BE2C (cell line): Measurements from ENCODE around the gene MEN1.

Experiments
- DNase-seq: peaks from one replicate; pipeline ENCODE4 v3.0.0-alpha.2; 2020
- H3K27me3 ChIP-seq: fragments of 250-450 bp; sonication (Bioruptor Pico); 2 replicates; pipeline ENCODE4 v1.5.1; 2020; ENCODE audit warnings: mild to moderate bottlenecking
- H3K36me3 ChIP-seq: fragments of 250-450 bp; sonication (Bioruptor Pico); 2 replicates; pipeline ENCODE4 v1.5.1; 2020; ENCODE audit warnings: mild to moderate bottlenecking
- H3K4me1 ChIP-seq: fragments of 250-450 bp; sonication (Bioruptor Pico); 2 replicates; pipeline ENCODE4 v1.5.1; 2020
- H3K4me3 ChIP-seq: 2 replicates; pipeline ENCODE4 v1.5.1; 2011; ENCODE audit warnings: low read depth, low read length
- H3K9me3 ChIP-seq: fragments of 250-450 bp; sonication (Bioruptor Pico); 2 replicates; pipeline ENCODE4 v1.5.1; 2020
- TF ChIP-seq, protein P1 (sequence below): IDR thresholded peaks from 2 replicates; pipeline ENCODE4 v1.5.1; 2012; ENCODE audit warnings: mild to moderate bottlenecking, low read depth, low read length

The MEN1 gene

DNA sequence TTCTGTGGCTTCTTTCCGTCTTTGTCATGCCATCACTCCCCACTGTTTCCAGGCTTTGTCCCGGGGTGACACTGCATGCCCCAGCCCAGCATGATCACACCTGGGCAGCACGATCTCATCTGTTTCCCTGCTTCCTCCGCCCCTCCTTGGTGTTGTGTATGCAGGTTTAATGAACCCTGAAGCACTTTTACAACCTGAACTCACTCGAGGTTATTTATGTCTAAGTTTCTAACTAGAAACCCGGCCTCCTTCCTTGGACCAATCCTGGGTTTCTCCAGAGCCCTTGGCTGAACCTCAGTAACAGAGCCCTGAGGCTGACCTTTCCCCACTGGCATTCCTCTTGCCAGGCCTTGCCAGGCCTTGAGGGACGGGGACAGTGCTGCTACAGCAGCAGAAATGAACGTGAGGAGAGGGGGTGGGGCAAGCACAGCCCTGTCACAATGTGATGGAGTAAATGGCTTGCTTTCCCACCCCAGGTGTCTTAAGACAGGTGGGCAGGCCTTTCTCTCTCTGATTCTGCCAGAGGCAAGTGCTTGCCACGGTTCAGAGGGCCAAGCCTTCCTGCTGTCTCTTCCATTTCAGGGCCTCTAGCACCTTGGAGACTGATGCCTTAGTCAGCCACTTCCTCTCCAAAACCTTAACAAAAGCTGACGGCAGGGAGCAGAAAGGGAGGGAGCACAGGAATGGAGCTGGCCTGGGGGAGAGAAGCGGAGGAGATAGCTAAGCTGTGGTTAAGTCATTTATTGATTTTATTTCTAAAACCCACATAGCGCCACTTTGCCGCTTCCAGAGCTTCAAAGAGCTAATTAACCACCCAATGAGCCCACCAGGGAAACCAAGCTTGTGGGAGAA is 47.5 kb downstream of the MEN1 start:
- no peak for DNase-seq
- H3K4me3 ChIP-seq: no peak overlapping the region
- peaks cover 8% of the 10 kb centered on the region for H3K4me1 ChIP-seq
- H3K27me3 ChIP-seq: no peaks in the 10 kb centered on the region
- no peaks in the 10 kb centered on the region for H3K9me3 ChIP-seq
- H3K36me3 ChIP-seq: peaks cover 44% of the 10 kb centered on the region
- TF ChIP-seq, protein P1, sequence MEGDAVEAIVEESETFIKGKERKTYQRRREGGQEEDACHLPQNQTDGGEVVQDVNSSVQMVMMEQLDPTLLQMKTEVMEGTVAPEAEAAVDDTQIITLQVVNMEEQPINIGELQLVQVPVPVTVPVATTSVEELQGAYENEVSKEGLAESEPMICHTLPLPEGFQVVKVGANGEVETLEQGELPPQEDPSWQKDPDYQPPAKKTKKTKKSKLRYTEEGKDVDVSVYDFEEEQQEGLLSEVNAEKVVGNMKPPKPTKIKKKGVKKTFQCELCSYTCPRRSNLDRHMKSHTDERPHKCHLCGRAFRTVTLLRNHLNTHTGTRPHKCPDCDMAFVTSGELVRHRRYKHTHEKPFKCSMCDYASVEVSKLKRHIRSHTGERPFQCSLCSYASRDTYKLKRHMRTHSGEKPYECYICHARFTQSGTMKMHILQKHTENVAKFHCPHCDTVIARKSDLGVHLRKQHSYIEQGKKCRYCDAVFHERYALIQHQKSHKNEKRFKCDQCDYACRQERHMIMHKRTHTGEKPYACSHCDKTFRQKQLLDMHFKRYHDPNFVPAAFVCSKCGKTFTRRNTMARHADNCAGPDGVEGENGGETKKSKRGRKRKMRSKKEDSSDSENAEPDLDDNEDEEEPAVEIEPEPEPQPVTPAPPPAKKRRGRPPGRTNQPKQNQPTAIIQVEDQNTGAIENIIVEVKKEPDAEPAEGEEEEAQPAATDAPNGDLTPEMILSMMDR: no peak

DNA sequence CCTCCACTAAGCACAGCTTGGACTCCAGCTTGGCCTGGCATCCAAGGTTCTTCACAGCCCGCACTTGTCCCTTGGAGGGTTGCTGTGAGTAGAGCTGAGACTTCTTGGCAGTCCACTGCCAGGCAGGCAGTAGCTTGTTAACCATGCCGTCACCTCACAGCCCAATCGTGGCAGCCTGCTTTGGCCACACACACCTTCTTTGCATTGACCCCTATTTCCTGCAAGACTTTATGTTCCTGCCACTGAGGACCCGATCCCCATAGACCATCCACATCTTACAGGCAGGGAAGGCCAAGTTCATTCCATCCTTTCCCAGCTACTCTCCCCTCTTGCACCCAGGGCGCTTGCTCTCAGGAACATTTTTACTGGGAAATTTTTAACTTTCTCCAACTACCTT is 48.1 kb downstream of the MEN1 start:
- Histone ChIP-seq H3K36me3 (peaks cover 38% of the 10 kb centered on the region), H3K4me3 (no peak overlapping the region), H3K27me3 (no peaks in the 10 kb centered on the region), H3K4me1 (peaks cover 8% of the 10 kb centered on the region), H3K9me3 (no peaks in the 10 kb centered on the region)
- no peak for DNase-seq
- TF ChIP-seq, protein P1: no peak

DNA sequence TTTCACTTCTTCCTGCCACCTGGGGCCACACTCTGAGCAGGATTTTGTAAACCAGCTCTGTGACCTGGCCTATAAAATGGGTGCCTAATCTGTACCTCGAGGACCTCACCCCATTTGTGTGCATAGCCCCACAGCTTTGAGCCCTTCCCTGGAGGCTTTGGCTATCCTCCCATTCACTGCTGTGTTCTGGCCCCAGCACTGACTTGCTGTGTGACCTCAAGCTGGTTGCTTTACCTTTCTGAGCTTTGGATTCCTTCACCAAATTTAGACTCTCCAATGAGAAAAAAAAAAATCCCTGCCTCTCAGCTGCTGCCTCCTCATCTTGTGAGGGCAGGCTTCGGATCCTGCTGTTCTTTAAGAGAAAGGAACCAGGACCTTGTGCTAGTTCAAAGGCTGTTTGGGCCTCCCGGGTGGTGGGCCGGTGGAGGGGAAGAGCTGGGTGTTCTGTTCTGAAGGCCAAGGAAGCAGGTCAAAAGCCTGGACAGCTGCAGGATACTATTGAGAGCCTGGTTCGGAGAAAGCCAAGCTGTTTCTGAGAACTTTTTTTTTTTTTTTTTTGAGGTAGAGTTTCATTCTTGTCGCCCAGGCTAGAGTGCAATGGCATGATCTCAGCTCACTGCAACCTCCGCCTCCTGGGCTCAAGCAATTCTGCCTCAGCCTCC is 49.5 kb downstream of the MEN1 start:
- peaks cover 30% of the 10 kb centered on the region for H3K36me3 ChIP-seq
- TF ChIP-seq, protein P1: no peak
- no peak overlapping the region for H3K4me3 ChIP-seq
- no peaks in the 10 kb centered on the region for H3K9me3 ChIP-seq
- no peaks in the 10 kb centered on the region for H3K27me3 ChIP-seq
- H3K4me1 ChIP-seq: peaks cover 8% of the 10 kb centered on the region
- no peak for DNase-seq

DNA sequence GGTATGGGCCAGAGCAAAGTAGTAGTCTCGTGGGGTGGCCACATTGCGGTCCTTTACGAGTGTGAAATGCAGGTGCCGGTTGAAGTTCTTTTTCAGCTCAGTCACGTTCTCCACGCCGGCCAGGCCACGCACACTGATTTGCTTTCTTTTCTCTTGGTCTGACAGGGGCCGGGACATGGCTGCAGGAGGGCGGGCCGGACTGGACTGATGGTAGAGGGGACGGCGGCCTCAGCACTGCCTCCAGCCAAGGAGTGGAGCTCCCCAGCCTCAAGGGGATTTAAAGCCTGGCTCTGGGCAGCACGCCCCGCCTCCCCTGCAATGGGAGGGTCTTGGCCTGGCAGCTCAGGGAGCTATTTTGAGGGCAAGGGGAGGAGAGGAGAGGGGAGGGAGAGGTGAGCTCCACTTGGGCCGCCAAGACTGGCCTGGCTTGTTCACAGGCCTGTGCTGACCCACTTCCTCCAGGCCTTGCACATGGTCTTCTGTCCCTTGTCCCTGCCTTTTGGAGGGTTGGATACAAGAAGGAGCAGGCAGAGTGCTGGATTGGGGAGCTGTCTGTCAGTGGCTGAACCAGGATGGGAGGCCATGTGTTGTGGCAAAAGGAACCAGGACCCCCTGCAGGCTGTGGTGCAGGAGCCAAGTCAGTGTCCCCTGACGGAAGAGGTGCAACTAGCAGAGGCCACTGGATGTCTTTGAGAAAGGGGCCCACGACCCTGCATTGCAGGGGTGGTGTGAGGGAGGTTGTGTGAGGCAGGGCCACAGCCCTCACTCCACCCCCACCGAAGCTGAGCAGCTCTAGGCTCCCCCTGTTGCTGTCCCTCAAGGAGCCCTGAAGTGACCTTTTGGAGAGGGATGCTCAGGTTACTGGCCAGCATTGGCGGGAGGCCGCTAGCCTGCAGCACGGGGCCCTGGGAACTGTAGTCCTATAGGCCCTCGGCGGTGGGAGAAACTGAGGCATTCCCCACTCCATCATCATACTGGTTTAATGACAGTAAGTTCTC is 50.3 kb downstream of the MEN1 start, which contains the start of gene PYGM:
TSS of gene PYGM (minus strand) at position 253 of the 998 bp plus-strand sequence. CDS start at position 177, 76 bp downstream.
- Histone ChIP-seq H3K4me1 (peaks cover 8% of the 10 kb centered on the region), H3K9me3 (no peaks in the 10 kb centered on the region), H3K36me3 (peaks cover 24% of the 10 kb centered on the region), H3K27me3 (no peaks in the 10 kb centered on the region), H3K4me3 (no peak within 1 kb of the TSS)
- TF ChIP-seq, protein P1: no peak
- DNase-seq: peak; percentile 60

DNA sequence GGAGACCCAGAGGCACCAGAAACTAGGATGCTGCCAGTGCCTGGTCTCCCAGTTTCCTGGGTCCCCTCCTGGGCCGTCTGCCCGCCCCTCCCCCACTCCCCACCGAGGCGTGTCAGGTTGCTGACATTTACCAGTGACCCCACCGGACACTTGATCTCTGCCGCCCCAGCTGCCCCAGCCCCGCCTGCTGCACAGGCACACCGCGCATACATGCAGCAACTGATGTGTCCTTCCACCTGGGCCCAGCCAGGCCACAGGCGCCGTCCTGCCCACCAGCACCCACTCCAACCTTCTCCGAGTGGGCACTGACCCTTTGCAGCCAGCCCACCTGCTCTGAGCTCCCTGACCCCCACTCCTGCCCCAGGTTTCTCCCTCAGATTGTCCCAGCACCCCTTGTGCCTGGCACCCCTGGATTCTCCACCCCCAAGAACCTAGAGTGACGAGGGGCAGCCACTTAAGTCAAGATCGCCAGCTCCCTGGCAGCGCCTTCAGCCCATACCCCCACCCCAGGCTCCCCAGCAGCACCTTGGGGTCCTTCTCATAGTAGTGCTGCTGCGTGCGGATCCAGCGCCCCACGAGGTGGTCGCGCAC is 51.1 kb downstream of the MEN1 start:
- peaks cover 8% of the 10 kb centered on the region for H3K4me1 ChIP-seq
- DNase-seq: no peak
- peaks cover 16% of the 10 kb centered on the region for H3K36me3 ChIP-seq
- no peaks in the 10 kb centered on the region for H3K9me3 ChIP-seq
- TF ChIP-seq, protein P1: no peak
- no peak overlapping the region for H3K4me3 ChIP-seq
- no peaks in the 10 kb centered on the region for H3K27me3 ChIP-seq
